NCI-H1436 treated with DMSO at 0.1 percent for 48 hours (cell line): ENCODE data around the gene P2RX2.

ENCODE experiments used
- DNase-seq: peaks from one replicate; lab custom pipeline; 2025; lab: John Stamatoyannopoulos, UW

The P2RX2 gene

DNA sequence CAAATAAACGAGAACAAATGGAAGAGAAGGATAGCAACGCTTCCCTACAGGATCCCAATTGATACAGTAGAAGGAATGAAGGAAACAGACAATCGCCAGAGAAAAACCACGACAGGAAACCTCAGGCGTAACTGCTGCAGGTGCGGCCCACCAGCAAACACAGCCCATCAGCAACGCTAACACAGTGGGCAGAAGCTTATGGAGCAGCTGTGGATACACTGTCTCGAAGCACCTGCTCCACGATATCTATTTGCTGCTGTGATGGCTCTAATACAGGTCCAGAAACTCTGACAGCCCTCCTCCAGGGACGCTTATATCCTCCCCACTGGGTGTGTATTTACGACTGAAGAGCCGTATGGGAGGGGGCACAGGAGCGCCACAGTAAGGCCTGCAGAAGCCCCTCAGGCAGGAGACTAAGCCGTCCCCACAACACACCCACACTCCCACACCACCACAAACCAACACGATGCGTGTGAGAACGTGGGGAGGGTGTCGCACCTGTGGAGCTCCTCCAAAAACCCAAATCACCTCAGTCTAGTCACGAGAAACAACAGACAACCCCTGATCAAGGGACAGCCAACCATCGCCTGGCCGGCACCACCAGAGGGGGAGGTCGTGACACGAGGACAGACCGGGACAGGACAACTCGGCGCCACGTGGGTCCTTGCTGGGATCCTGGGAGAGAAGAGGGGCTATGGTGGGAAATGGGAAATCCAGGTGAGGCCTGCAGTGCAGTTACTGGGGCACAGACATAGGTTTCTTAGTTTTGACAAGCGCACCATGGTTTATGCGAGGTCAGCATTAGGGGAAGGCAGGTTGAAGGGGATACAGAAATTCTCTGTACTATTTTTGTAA lies 44.6 kb downstream of the P2RX2 start:
- no peak for DNase-seq

DNA sequence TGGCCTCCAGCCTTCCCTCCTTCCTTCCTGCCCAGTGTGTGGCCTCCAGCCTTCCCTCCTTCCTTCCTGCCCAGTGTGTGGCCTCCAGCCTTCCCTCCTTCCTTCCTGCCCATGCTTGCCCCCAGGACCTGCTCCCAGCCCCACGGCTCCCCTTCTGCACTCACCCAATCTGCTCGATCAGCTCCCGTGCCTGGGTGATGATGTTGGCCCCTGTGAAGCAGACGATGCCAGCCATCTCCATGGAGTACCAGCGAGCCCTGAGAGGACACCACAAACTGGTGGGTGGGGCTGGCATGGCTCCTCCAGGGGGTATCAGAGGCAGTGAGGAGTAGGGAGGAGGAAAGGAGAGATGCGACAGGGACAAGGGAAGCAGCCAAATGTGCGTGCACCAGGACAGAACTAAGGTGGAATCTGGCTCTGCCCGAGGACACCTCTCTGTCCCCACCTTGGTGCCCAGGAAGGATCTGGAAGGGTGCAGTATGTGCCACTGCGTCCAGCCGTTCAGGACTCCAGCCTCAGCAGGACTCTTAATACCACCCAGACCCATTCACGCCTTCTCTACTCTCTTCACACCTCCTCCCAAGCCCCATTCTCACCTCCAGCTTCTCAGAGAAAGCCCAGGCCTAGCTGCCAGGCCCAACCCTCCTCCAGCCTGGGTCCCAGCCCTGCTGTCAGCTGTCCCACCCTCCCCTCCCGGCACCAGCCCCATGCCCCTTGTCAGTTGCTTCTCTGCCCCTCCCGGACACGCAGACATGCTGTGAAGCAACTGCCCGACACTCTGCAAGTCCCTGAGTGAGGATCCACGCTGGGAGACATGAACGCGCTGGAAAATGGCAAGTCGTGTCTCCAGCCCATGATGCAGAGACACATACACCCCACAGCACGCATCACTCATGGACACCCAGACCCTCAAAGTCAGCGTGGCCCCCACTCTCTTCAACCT lies 45.9 kb downstream of the P2RX2 start:
- no peak for DNase-seq

DNA sequence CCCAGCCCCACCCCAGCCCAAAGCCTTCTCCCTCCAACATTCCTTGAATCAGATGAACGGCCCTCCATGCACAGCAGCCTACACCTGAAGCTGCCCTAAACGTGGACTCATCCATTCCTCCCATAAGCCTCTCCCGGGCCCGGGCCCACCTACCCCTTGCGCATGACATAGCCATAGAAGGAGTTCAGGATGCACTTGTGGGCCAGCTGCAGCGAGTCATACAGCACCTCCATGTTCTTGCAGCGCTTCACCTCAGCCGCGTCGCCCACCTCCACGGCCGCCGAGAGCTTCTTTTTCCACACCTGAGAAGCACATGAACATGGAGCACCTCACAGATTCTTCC lies 46.5 kb downstream of the P2RX2 start:
- no peak for DNase-seq

DNA sequence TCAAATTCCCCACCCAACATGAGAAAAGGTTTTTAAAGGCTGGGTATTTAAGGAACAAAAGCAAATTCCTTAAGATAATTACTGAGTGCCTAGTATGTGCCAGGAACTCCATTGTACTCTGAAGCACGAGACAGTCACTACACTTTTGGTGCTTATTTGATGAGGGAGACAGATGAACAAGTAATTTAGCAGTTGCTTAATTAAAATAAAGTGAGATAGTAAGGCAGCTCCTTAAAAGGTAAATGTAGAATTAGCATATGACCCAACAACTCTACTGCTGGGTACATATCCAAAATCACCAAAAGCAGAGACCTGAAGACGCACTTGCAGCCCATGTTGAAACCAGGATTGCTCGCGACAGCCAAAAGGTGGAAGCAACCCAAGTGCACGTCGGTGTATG lies 47.2 kb downstream of the P2RX2 start:
- no peak for DNase-seq

DNA sequence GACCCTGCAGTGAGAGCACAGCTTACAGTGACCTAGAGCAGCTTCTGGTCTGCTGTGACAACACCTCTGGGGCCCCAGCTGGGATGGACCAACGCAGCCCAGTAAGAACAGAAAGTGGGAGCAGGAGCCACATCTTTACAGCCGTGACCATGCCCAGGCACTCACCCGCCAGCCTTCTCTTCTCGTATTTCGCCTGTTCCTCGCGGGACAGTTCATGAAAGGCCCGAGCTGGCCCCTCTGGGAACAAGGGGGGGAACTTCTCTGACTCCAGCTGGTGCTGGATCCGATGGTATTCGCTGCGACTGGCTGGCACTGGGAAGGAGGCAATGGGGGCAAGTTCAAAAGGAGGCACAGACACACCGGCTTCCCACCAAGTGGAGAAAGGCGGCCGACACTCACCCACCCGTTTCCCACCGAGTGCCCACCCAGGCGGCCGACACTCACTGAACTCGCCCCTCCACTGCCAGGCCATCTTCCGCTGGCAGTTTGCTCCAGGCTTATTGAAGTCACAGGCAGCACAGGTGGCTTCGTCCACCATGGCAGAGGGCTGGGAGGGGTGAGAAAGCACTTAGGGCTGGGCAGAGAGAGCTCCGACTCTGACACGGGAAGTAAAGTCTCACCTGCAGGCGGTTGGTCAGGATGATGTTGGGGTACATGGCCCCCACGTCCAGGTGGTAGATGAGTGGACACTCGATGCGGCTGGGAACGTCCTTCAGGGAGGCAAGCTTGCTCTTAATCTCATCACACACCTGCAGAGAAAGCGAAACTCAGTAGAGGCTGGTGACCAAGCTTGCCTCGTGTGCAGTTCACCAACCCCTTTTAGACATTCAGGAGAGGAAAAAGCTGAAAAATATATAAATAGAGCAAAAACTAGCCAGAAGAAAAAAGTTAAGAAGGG lies 49.9 kb downstream of the P2RX2 start:
- no peak for DNase-seq

DNA sequence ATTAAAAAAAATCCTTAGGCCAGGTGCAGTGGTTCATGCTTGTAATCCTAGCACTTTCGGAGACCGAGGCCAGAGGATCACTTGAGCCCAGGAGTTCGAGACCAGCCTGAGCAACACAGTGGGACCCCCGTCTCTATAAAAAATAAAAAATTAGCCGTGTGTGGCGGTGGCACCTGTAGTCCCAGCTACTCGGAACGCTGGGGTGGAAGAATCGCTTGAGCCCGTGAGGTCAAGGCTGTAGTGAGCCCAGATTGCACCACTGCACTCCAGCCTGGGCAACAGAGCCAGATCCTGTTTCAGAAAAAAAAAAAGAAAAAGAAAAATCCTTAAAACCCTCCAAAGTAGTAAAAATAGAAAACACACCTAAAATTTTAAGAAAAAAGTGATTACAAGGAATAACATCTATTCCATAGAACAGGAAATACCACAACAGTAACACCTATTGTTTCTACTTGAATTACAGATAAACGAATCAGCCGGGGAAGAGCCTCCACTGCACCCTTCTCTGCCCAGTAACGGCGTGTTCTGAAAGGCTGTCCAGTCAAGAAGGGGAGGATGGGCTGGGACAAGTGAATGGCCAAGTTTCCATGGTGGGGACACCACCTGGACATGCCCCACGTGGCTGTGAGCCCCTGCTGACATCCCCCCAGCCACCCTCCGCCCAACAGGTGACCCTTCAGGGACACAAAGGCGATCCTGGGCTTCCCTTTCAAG lies 50.7 kb downstream of the P2RX2 start:
- DNase-seq, result no peak
